DND-41 (cell line): ENCODE data around the gene QSER1.
"Not testable (repeated sequence)": the region's sequence is repeated elsewhere in the genome, so short reads cannot be mapped to it uniquely, and the experiment has no call there.

ENCODE experiments used
- ATAC-seq: fragments of 200-7000 bp; cut with Tn5 transposase; 3 replicates; pipeline ENCODE4 v1.9.1; 2021; ENCODE audit warnings: low read depth; ENCODE audit not compliant: insufficient read depth
- DNase-seq: peaks from one replicate; pipeline ENCODE4 v3.0.0-alpha.2; 2020
- H2AFZ ChIP-seq: 2 replicates; pipeline ENCODE4 v1.6.0; 2012; ENCODE audit warnings: low read depth, low read length
- H3K27ac ChIP-seq: 2 replicates; pipeline ENCODE4 v1.5.1; 2012; ENCODE audit warnings: low read length, inconsistent platforms
- H3K27me3 ChIP-seq: fragments of 200-600 bp; sonication (generic); 2 replicates; pipeline ENCODE4 v1.6.0; 2012; ENCODE audit warnings: low read length, mild to moderate bottlenecking, inconsistent platforms; ENCODE audit not compliant: insufficient read depth, poor library complexity
- H3K36me3 ChIP-seq: 2 replicates; pipeline ENCODE4 v1.5.1; 2012; ENCODE audit warnings: low read length, inconsistent platforms; ENCODE audit not compliant: insufficient read depth
- H3K4me1 ChIP-seq: 2 replicates; pipeline ENCODE4 v1.5.1; 2012; ENCODE audit warnings: mild to moderate bottlenecking, low read length; ENCODE audit not compliant: insufficient read depth
- H3K4me2 ChIP-seq: 2 replicates; pipeline ENCODE4 v1.6.0; 2012; ENCODE audit warnings: mild to moderate bottlenecking, moderate library complexity, low read length, inconsistent platforms; ENCODE audit not compliant: insufficient read depth
- H3K4me3 ChIP-seq, 2 experiments: fragments of 200-600 bp in 1 of 2; shearing (Covaris generic) in 1 of 2; 2 replicates each; pipeline ENCODE4 v1.5.1; 2012 to 2016; ENCODE audit warnings: inconsistent platforms in 2 of 2, low read length in 2 of 2, mild to moderate bottlenecking in 2 of 2, low read depth in 1 of 2, moderate library complexity in 1 of 2
- H3K79me2 ChIP-seq: 2 replicates; pipeline ENCODE4 v1.6.0; 2012; ENCODE audit warnings: low read length, inconsistent platforms; ENCODE audit not compliant: insufficient read depth
- H3K9ac ChIP-seq: 2 replicates; pipeline ENCODE4 v1.6.0; 2012; ENCODE audit warnings: low read depth, mild to moderate bottlenecking, inconsistent platforms, low read length, moderate library complexity
- H3K9me3 ChIP-seq: 2 replicates; pipeline ENCODE4 v1.5.1; 2012; ENCODE audit warnings: low read length, moderate library complexity, mild to moderate bottlenecking, inconsistent platforms; ENCODE audit not compliant: insufficient read depth, severe bottlenecking
- H4K20me1 ChIP-seq: 2 replicates; pipeline ENCODE4 v1.6.0; 2012; ENCODE audit warnings: low read length; ENCODE audit not compliant: insufficient read depth
- CTCF ChIP-seq: IDR thresholded peaks from 2 replicates; pipeline ENCODE4 v1.5.1; 2012; ENCODE audit warnings: borderline replicate concordance, low read length, moderate library complexity, mild to moderate bottlenecking; ENCODE audit not compliant: poor library complexity, severe bottlenecking; ENCODE audit errors: extremely low read depth
- EZH2 ChIP-seq: IDR thresholded peaks from 3 replicates; pipeline ENCODE4 v1.6.1; 2012; ENCODE audit warnings: borderline replicate concordance, low read depth, mild to moderate bottlenecking, moderate library complexity, low read length, inconsistent platforms; ENCODE audit not compliant: severe bottlenecking

Gene QSER1

GRCh38 chr11:32887707-32888383 is 4.8 kb upstream of the QSER1 start:
- H2AFZ ChIP-seq, ATAC-seq, DNase-seq, H3K4me2 ChIP-seq, H3K79me2 ChIP-seq, H3K9ac ChIP-seq, H3K9me3 ChIP-seq, H3K36me3 ChIP-seq, H3K27ac ChIP-seq, H4K20me1 ChIP-seq, H3K27me3 ChIP-seq, H3K4me3 ChIP-seq: not testable (repeated sequence)
- H3K4me1 ChIP-seq: peaks cover 13% of the 10 kb centered on the region

GRCh38 chr11:32888384-32888710 is 4.3 kb upstream of the QSER1 start:
- not testable (repeated sequence) for DNase-seq, H3K4me2 ChIP-seq, H3K27me3 ChIP-seq

GRCh38 chr11:32888805-32889204 is 3.8 kb upstream of the QSER1 start:
- H3K36me3 ChIP-seq: peaks cover 4% of the 10 kb centered on the region; the same call in 1 of the 2 replicates
- H2AFZ ChIP-seq: no peak overlapping the region
- no peak for DNase-seq
- H3K79me2 ChIP-seq: peaks cover 7% of the 10 kb centered on the region
- no peak for TF ChIP-seq CTCF
- TF ChIP-seq EZH2: no peak
- no peak overlapping the region for H3K9ac ChIP-seq
- no peaks in the 10 kb centered on the region for H4K20me1 ChIP-seq
- no peaks in the 10 kb centered on the region for H3K27me3 ChIP-seq
- H3K4me1 ChIP-seq: peaks cover 13% of the 10 kb centered on the region
- H3K27ac ChIP-seq: no peak overlapping the region
- H3K4me3 ChIP-seq: no peak overlapping the region
- ATAC-seq: no peak
- H3K4me2 ChIP-seq: no peak overlapping the region
- H3K9me3 ChIP-seq: no peaks in the 10 kb centered on the region

More at GRCh38 chr11:32888384-32888710, 4.3 kb upstream of the QSER1 start:
- H4K20me1 ChIP-seq, H3K4me3 ChIP-seq, H2AFZ ChIP-seq, H3K9me3 ChIP-seq, H3K79me2 ChIP-seq, H3K9ac ChIP-seq, ATAC-seq, H3K36me3 ChIP-seq, H3K27ac ChIP-seq: not testable (repeated sequence)
- H3K4me1 ChIP-seq: peaks cover 13% of the 10 kb centered on the region

- Histone ChIP-seq H3K4me3 (no peak overlapping the region), H3K36me3 (peaks cover 10% of the 10 kb centered on the region; the same call in 1 of the 2 replicates), H3K9me3 (no peaks in the 10 kb centered on the region), H3K79me2 (peaks cover 29% of the 10 kb centered on the region), H3K27me3 (no peaks in the 10 kb centered on the region), H3K4me2 (peak overlapping the region; percentile 71; the same call in 1 of the 2 replicates), H3K27ac (no peak overlapping the region), H3K4me1 (peaks cover 31% of the 10 kb centered on the region), H4K20me1 (peaks cover 9% of the 10 kb centered on the region; the same call in 1 of the 2 replicates), H3K9ac (no peak overlapping the region), H2AFZ (no peak overlapping the region)
- ATAC-seq (no peak), DNase-seq (no peak)
- TF ChIP-seq EZH2: no peak
- TF ChIP-seq CTCF: no peak
Observed at GRCh38 chr11:32890843-32891656, 1.6 kb upstream of the QSER1 start.
